Lower leg skin (tissue), 4 donors: ENCODE data around the gene C4orf50. TPM values are rescaled to one million over a fixed set of nuclear protein-coding genes. Genes with fewer than 3 reads are reported as not detected.

Source experiments
- DNase-seq, 2 donors: peaks; one replicate each; pipeline ENCODE4 v3.0.0-alpha.2; 2019; ENCODE audit warnings: low spot score in 2 of 2
- H3K4me3 ChIP-seq: fragments of 200-600 bp; sonication (generic); 2 replicates; pipeline ENCODE4 v1.5.1; 2017; ENCODE audit warnings: mild to moderate bottlenecking, low read depth; ENCODE audit not compliant: poor library complexity, severe bottlenecking
- CTCF ChIP-seq, 3 donors: fragments of 450-650 bp; IDR thresholded peaks; one replicate each; pipeline ENCODE4 v1.5.1; 2016; ENCODE audit warnings: antibody characterized with exemption in 3 of 3, mild to moderate bottlenecking in 3 of 3, moderate library complexity in 2 of 3
- POLR2A ChIP-seq, 2 donors: fragments of 450-650 bp; IDR thresholded peaks; one replicate each; pipeline ENCODE4 v1.6.1; 2016 to 2017; ENCODE audit warnings: antibody characterized with exemption in 2 of 2, mild to moderate bottlenecking in 1 of 2, moderate library complexity in 1 of 2
- WGBS, 2 donors: methylation state at CpG; one replicate each; pipeline ENCODE4 v1.1.5; 2018; 5-methylcytosine and 5-hydroxymethylcytosine counted together
- intact Hi-C: fragments of 100-400 bp; cut with DNase I; formaldehyde crosslinking; loops from one replicate; pipeline ENCODE4 v1.15.0; 2023; ENCODE audit warnings: low total_unique reads
- total RNA-seq, 4 donors: library from RNA; depleted of rRNA; stranded (reverse); fragments of >200 nt; gene quantifications; one replicate each; pipeline ENCODE4 v1.1.0, GENCODE V29; 2016

The C4orf50 gene
- total RNA-seq, 4 donors from 2014 or later: not detected

- 44 to 48% methylated on average over 9 of the region's 9 CpGs for WGBS, 2 donors
- intact Hi-C loops: no loop called here
- peak in 1 of 2 donors; percentile 65 for DNase-seq
- no peak for TF ChIP-seq POLR2A (IDR thresholded peaks at IDR 0.05)
- no peak for TF ChIP-seq CTCF (IDR thresholded peaks at IDR 0.05)
- no peak overlapping the region for H3K4me3 ChIP-seq
Observed at GRCh38 chr4:5976921-5977320, 41.3 kb downstream of the C4orf50 start.

- TF ChIP-seq POLR2A (IDR thresholded peaks at IDR 0.05): no peak
- TF ChIP-seq CTCF (IDR thresholded peaks at IDR 0.05): no peak
- no peak for DNase-seq
- intact Hi-C loops: no loop called here
- 70 to 78% methylated on average over 6 of the region's 6 CpGs for WGBS, 2 donors
- no peak overlapping the region for H3K4me3 ChIP-seq
Observed at GRCh38 chr4:5976431-5976830, 41.8 kb downstream of the C4orf50 start.

GRCh38 chr4:5974321-5974720 is 43.9 kb downstream of the C4orf50 start:
- peak in 1 of 2 donors; percentile 68 for DNase-seq
- intact Hi-C loops: no loop called here
- WGBS, 2 donors: 67 to 70% methylated on average over 15 of the region's 15 CpGs
- no peak overlapping the region for H3K4me3 ChIP-seq
- TF ChIP-seq POLR2A (IDR thresholded peaks at IDR 0.05) (no peak), CTCF (IDR thresholded peaks at IDR 0.05) (no peak)

- peak in 1 of 2 donors; percentile 78 for DNase-seq
- no peak overlapping the region for H3K4me3 ChIP-seq
- WGBS, 2 donors: 75 to 79% methylated on average over 18 to 23 of the region's 25 CpGs
- intact Hi-C loops: no loop called here
- no peak for TF ChIP-seq POLR2A (IDR thresholded peaks at IDR 0.05)
Observed at GRCh38 chr4:5973486-5974220, 44.6 kb downstream of the C4orf50 start.

- DNase-seq: peak in 1 of 2 donors; percentile 65
- TF ChIP-seq CTCF (IDR thresholded peaks at IDR 0.05) (no peak), POLR2A (IDR thresholded peaks at IDR 0.05) (no peak)
- intact Hi-C loops: no loop called here
- no peak overlapping the region for H3K4me3 ChIP-seq
- WGBS, 2 donors: 73 to 85% methylated on average over 10 of the region's 10 CpGs
Observed at GRCh38 chr4:5973033-5973432, 45.2 kb downstream of the C4orf50 start.

GRCh38 chr4:5972571-5972970 is 45.7 kb downstream of the C4orf50 start:
- peak in 1 of 2 donors; percentile 57 for DNase-seq
- intact Hi-C loops: no loop called here
- WGBS, 2 donors: 76 to 92% methylated on average over 3 to 11 of the region's 11 CpGs
- TF ChIP-seq POLR2A (IDR thresholded peaks at IDR 0.05): no peak
- TF ChIP-seq CTCF (IDR thresholded peaks at IDR 0.05): no peak
- no peak overlapping the region for H3K4me3 ChIP-seq
